HG03159 (cell line): ENCODE data around the gene C12orf54.
"Not testable (repeated sequence)": the region's sequence is repeated elsewhere in the genome, so short reads cannot be mapped to it uniquely, and the experiment has no call there.

ENCODE experiments used
- ATAC-seq: cut with Tn5 transposase; IDR thresholded peaks from one replicate; pipeline ENCODE4 v1.9.1; 2021; ENCODE audit warnings: mild to moderate bottlenecking, moderate library complexity; ENCODE audit not compliant: unreplicated experiment

The C12orf54 gene

DNA sequence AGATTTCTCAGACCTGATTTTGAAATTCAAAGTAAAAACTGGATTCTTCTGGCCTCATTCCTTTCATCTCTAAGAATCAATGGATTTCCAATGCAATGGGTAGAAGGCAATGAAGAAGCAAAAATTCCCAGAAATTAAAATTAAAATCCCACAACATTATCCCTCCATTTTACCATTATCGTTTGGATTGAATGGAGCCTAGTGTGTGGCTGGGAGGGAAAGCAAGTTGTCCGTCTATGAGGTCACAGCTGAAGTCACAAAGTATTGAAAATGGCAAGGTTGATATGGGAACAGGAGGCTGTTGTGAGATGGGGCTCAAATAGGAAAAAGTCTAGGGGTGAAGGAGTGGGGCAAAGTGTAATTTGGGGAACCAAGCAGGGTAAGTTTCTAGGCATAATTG lies at the start of gene C12orf54:
Gene C12orf54 (plus strand): TSS at position 301 of the 400 bp plus-strand sequence. CDS start 799 bp downstream, outside the sequence.
- no peak for ATAC-seq

DNA sequence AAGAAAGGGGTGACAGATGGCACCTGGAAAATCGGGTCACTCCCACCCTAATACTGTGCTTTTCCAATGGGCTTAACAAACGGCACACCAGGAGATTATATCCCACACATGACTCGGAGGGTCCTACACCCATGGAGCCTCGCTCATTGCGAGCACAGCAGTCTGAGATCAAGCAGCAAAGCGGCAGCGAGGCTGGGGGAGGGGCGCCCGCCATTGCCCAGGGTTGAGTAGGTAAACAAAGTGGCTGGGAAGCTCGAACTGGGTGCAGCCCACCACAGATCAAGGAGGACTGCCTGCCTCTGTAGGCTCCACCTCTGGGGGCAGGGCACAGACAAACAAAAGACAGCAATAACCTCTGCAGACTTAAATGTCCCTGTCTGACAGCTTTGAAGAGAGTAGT lies 48.3 kb upstream of the C12orf54 start:
- not testable (repeated sequence) for ATAC-seq

DNA sequence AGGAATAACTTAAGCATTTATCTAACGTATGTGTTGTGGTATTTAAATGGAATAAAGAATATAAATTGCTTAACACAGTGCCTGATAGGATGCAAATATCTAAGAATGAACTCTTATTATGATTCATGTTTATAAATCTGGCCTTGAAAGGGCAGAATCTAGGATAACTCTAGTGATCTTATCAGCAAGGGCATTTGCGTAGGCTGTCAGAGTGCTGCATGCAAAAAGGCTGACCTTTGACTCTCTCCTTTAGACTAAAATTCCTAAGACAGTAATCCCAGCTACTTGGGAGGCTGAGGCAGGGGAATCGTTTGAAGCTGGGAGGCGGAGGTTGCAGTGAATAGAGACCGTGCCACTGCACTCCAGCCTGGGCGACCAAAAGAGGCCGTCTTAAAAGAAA lies 41.2 kb upstream of the C12orf54 start:
- no peak for ATAC-seq

DNA sequence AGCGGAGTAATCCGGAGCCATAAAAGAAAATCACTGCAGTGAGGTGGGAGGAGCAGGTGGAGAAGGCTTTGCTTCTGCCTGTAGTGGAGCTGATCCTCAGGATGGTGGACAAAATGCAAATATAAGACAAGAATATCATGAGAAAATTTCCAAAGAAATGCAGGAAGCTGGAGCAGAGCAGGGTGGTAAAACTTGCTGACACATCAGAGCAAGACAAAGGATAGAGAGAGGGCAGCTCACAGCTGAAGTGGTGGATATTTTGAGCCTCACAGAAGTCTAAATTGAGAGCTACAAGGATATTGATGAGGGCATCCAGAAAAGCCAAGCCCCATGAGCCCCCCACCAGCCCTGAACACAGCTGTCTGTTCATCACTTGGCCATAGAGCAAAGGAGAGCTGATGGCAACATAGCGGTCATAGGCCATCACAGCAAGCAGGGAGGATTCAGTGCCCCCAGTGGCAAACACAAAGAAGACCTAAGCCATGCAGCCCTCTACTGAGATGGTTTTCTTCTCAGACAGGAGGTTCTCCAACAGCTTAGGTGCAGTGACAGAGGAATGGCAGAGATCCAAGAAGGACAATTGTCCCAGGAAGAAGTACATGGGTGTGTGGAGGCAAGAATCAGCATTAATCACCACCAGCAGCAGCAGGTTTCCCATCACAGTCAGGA lies 40.0 kb upstream of the C12orf54 start:
- ATAC-seq, result no peak

DNA sequence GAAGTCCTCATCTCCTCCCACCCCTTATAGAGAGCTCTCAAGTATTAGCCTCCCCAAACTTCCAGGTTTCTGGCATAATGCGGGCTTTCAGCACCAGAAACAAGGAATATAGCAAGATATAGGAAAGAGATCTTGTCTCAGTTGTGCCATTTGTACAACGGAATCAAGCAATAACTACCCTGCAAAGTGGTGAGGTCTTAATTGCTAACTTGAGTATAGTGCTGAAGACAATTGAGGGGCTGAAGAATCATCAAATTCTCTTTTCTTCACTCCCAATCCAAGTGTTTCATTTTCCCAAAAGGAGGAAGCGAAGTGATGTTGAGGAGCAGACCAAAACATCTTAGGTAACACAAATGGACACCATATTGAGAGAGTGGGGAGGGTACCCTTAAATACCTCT lies 36.8 kb upstream of the C12orf54 start:
- ATAC-seq, result no peak

DNA sequence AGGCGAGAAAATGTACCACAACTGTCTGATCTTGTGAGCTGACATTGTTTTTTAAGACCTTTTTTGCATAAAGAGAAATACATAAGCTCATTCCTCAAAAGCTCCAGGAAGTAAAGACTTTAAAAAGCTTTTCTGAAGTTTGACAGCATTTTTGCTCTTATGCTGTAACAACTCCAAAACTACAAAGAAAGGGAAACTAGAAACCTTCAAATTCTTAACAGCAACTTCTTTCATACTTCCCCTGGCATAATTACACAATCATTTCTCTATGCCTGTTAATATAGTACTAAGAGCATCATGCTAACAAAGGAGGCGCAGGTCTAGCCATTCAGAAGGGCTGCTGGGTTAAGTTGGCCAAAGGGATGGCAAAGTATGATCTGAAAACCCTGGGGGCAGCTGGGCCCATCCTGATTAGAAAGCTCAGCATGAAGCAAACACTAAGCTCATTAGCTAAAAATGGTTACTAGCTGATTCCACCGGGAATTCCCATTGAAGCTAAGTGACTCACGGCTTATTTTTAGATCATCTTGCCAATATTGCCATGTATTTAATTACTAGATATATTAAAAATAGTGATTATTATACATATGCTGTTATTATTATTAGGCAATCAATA lies 36.0 kb upstream of the C12orf54 start:
- ATAC-seq, result no peak

DNA sequence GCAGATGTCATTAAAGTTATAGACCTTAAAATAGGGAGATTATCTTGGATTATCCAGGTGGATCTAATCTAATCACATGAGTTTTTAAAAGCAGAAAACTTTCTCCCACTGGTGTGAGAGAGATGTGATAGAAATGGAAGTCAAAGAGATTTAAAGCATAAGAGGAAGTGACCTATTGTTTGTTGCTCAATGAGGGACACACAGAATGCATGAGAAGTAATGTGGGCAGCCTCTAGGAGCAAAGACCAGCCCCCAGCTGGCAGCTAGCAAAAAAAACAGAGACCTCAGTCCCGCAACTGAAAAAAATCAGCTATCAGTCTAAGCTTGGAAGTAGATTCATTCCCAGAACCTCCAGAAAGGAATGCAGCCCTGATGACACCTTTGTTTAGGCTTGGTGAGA lies 34.5 kb upstream of the C12orf54 start:
- no peak for ATAC-seq

DNA sequence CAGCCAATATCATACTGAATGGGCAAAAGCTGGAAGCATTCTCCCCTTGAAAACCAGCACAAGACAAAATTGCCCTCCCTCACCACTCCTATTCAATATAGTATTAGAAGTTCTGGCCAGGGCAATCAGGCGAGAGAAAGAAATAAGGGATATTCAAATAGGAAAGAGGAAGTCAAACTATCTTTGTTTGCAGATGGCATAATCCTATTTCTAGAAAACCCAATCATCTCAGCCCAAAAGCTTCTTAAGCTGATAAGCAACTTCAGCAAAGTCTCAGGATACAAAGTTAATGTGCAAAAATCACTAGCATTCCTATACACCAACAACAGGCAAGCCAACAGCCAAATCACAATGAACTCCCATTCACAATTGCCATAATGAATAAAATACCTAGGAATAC lies 30.9 kb upstream of the C12orf54 start:
- no peak for ATAC-seq

DNA sequence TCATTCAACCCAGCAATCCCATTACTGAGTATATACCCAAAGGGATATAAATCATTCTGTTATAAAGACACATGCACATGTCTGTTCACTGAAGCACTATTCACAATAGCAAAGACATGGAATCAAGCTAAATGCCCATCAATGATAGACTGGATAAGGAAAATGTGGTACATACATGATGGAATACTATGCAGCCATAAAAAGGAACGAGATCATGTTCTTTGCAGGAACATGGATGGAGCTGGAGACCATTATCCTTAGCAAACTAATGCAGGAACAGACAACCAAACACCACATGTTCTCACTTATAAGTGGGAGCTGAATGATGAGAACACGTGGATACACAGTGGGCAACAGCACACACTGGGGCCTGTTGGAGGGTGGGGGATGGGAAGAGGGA lies 29.3 kb upstream of the C12orf54 start:
- not testable (repeated sequence) for ATAC-seq

DNA sequence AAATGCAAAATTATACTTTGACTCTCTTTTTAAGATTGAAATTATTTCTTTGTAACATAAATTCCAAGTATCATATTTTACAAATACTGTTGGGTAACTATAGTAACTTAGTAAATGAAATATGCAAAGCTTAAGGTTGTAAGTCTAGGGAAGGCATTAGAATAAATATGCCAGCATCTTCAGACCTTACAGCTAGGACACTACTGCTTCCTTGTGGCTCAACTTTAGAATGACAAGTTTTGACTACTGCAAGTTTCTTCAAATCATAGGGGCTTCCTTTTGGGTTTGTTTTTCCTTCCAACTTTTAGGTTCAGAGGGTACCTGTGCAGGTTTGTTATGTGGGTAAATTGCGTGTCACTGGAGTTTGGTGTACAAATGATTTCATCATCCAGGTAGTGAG lies 27.6 kb upstream of the C12orf54 start:
- no peak for ATAC-seq

DNA sequence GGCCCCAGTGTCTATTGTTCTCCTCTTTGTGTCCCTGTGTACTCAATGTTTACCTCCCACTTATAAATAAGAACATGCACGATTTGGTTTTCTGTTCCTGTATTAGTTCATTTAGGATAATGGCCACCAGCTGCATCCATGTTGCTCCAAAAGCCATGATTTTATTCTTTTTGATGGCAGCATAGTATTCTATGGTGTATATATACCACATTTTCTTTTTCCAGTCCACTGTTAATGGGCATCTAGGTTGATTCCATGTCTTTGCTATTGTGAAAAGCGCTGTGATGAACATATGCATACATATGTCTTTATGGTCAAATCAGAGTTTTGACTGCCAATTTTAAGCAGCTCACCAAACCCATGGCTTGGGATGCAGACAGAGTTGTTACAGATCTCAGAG lies 27.2 kb upstream of the C12orf54 start:
- ATAC-seq, result no peak

DNA sequence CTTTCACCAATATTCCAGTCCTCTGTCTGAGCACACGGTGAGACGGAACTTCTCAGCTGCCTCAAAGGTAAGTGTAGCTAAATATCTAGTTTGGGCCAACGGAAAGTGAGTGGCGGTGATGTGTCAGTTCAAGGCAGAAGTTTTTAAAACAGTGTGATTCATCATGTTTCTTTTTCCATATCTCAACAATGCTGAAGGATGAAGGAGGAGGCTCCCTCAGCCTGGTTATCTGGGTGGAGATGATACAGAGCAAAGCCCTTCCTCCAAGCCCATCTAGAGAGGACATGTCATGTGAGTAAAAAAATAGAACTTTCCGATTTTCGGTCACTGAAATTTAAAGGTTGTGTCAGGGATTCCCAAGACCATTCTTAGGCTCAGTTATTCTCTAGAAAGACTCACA lies 23.0 kb upstream of the C12orf54 start:
- no peak for ATAC-seq

DNA sequence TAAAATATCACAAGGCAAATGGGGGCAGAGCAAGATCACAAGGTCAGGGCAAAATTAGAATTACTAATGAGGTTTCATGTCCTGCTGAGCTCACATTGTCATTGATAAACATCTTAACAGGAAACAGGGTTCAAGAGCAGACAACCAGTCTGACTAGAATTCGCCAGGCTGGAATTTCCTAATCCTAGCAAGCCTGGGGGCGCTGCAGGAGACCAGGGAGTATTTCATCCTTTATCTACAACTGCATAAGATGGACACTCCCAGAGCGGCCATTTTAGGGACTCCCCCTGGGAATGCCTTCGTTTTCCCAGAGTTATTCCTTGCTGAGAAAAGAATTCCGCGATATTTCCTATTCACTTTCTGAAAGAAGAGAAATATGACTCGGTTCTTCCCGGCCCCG lies 13.3 kb upstream of the C12orf54 start:
- ATAC-seq, result not testable (repeated sequence)

DNA sequence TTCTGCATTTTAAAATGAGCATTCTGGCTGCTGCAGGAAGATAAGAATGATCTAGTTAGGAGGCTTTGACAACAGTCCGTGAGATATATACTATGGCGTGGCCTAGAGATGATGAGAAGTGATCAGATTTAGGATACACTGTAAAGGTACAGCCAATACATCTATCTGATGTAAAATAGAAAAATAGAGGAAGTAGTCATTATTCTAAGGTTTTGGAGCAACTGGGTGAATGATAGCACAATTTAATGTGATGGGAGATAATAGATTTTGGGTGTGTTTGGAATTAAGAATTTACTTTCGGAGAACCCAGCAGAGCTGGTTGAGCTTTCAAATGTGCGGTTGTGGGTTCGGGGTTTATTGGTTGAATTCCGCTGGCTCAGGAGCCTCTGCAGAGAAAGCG lies 10.0 kb upstream of the C12orf54 start, which contains the start of gene ANP32D:
Gene ANP32D (plus strand): TSS at position 301 of the 400 bp plus-strand sequence. CDS start 106 bp downstream, outside the sequence.
- no peak for ATAC-seq

DNA sequence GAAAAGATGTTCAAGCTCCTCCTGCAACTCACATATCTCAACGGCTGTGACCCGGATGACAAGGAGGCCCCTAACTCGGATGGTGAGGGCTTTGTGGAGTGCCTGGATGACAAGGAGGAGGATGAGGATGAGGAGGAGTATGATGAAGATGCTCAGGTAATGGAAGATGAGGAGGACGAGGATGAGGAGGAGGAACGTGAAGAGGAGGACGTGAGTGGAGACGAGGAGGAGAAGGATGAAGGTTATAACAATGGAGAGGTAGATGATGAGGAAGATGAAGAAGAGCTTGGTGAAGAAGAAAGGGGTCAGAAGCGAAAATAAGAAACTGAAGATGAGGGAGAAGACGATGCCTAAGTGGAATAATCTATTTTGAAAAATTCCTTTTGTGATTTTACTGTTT lies 9.2 kb upstream of the C12orf54 start:
- ATAC-seq, result no peak

DNA sequence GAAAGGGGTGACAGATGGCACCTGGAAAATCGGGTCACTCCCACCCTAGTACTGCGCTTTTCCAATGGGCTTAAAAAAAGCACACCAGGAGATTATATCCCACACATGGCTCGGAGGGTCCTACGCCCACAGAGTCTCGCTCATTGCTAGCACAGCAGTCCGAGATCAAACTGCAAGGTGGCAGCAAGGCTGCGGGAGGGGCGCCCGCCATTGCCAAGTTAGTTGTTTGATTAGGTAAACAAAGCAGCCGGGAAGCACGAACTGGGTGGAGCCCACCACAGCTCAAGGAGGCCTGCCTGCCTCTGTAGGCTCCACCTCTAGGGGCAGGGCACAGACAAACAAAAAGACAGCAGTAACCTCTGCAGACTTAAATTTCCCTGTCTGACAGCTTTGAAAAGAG lies 7.8 kb upstream of the C12orf54 start:
- ATAC-seq, result not testable (repeated sequence)

DNA sequence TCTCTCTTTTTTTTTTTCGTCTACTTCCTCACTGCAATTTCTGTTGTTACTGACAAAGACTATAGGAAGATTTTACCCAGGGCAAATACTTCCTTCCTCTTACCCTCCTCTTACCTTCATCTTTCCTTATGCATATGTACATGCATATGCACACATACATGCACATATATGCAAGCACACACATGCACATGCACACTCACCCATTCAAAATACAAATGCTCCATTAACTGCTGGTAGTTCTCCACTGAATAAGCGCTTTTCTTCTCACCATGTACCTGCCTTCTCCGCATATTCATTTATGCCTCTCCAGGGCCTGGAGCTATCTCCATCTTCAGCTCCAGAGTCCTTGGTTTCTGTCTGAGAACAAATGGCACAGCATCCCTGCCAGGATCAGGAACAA lies 632 bp downstream of the C12orf54 start:
- ATAC-seq, result no peak

DNA sequence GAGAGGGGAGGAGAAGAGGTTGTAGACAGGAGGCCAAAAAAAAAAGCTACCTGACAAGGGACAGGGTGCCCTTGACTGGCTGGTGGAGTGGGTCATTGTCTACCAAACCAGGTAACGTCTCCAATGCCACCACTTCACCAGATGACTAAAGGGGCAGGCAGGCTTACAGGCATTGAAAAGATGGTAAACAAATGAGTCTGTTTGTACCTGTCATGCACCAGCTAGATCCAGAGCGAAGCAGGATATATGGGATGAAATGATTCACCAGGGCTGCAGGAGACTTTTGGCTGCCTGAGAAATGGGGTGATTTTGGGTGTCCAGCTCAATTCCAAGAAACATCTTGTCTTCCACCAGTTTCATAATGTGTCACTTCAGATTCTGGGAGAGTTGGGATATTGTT lies 4.0 kb downstream of the C12orf54 start:
- no peak for ATAC-seq

DNA sequence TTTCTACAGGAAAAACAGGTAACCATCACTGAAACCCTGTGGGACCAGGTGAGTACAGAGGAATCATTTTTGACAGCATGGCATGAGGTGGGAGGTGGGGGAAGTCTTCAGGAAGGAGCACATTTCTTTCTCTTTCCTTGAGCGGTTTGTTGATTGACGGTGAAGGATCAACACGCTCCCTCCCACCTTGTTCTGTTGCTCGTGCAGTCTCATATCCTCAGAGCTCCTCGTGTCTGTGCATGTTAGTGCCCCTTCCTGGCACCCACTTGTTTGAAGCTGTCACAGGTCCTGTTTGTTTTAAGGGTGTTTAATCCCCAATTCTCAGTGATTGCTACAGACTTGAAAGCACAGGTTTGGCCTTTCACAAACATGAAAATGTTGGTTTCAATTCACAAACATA lies 4.4 kb downstream of the C12orf54 start:
- ATAC-seq, result no peak

DNA sequence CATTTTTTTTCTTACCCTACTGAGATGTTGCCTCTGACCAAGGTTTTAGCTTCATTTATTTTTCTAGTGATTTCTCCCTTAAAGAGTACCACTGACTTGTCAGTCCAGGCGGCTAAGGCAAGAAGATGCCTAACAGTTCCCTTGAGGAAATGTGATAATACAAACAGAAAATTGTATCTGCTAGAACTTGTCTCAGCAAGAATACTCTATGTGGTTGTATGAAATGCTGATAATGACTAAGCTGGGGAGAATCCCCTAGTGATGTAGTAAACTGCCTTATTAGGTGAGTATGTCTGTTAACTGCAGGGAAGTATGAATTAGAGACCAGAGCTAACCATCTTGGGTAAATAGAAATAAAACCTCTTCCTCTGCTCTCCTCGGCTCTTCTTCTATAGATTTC lies 6.7 kb downstream of the C12orf54 start:
- ATAC-seq, result no peak

DNA sequence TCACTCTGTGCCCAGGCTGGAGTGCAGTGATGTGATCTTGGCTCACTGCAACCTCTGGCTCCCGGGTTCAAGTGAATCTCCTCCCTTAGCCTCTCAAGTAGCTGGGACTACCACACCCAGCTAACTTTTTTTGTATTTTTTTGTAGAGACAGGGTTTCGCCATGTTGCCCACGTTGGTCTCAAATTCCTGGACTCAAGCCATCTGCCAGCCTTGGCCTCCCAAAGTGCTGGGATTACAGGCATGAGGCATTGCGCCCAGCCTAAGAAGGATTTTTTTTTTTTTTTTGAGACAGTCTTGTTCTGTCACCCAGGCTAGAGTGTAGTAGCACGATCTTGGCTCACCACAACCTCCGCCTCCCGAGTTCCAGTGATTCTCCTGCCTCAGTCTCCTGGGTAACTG lies 7.2 kb downstream of the C12orf54 start:
- ATAC-seq, result not testable (repeated sequence)

DNA sequence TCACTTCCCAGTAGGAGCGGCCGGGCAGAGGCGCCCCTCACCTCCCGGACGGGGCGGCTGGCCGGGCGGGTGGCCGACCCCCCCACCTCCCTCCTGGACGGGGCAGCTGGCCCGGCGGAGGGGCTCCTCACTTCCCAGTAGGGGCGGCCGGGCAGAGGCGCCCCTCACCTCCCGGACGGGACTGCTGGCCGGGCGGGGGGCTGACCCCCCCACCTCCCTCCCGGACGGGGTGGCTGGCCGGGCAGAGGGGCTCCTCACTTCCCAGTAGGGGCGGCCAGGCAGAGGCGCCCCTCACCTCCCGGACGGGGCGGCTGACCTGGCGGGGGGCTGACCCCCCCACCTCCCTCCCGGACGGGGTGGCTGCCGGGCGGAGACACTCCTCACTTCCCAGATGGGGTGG lies 18.0 kb downstream of the C12orf54 start:
- ATAC-seq, result not testable (repeated sequence)

DNA sequence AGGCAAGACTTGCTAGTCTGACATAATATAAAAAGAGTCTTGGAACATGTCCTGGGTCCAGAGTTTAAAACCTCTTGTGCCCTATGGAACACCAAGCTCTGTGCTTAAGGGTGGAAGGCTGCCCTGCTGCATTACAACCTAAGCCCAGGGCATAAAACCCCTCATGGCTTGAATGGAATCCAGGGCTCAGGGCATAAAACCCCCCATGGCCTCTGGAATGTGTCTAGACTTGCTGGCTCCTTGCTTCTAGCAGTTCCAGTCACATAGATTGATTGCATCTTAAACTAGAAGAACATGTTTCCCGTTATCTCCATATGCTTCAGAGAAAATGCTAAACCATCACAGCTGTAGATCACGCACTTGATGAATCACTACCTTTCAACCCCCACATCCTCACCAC lies 24.5 kb downstream of the C12orf54 start:
- not testable (repeated sequence) for ATAC-seq
